HepG2 (cell line): ENCODE data around the gene PTTG1IP2. TPM values are rescaled to one million over a fixed set of nuclear protein-coding genes. Genes with fewer than 3 reads are reported as not detected.

Source experiments
- ATAC-seq: fragments of 200-7000 bp; cut with Tn5 transposase; 3 replicates; pipeline ENCODE4 v1.9.1; 2020; ENCODE audit warnings: mild to moderate bottlenecking, moderate library complexity
- BruUV-seq: library from RNA; stranded (reverse); fragments of 400-500 nt; replicated peaks from 2 replicates; lab custom pipeline; 2021; lab: Mats Ljungman, UMichigan
- CTCF ChIA-PET: fragments of 300-600 bp; formaldehyde crosslinking; extraction: SDS; loops from one replicate; lab custom pipeline; 2021; ENCODE audit warnings: low total read pairs, inconsistent platforms, low intra/inter-chr PET ratio; lab: Yijun Ruan, JAX
- POLR2A ChIA-PET: fragments of 350-600 bp; sonication (Branson Sonifier 250); formaldehyde crosslinking; loops from one replicate; lab custom pipeline; 2020; ENCODE audit warnings: antibody characterized with exemption, inconsistent platforms; lab: Yijun Ruan, JAX
- DNase-seq: peaks from one replicate; pipeline ENCODE4 v3.0.0-alpha.2; 2015; ENCODE audit warnings: low spot score
- FAIRE-seq: peaks from 3 replicates; lab custom pipeline; 2011; peaks lifted over from hg19 to GRCh38; lab: Jason Lieb, UNC
- H2AFZ ChIP-seq: one replicate; pipeline ENCODE4 v1.6.1; 2011; ENCODE audit warnings: low read length, inconsistent platforms
- H3K27ac ChIP-seq: fragments of 300-600 bp; 3 replicates; pipeline ENCODE4 v1.8.0; 2011; ENCODE audit warnings: mixed run types, mild to moderate bottlenecking, mixed read lengths, low read length, inconsistent platforms; ENCODE audit not compliant: insufficient read depth; ENCODE audit errors: extremely low read length
- H3K27me3 ChIP-seq, 2 experiments: fragments of 200-600 bp in 1 of 2; 2 replicates in 1 of 2; 3 replicates in 1 of 2; pipeline versions ENCODE4 v1.6.0 to v1.8.0; 2011; ENCODE audit warnings: low read length in 2 of 2, mild to moderate bottlenecking in 2 of 2, moderate library complexity in 2 of 2, inconsistent platforms in 1 of 2; ENCODE audit not compliant: insufficient read depth in 2 of 2, control insufficient read depth in 1 of 2
- H3K36me3 ChIP-seq, 2 experiments: fragments of 200-600 bp in 1 of 2; replicated peaks in 1 of 2; 2 replicates in 1 of 2; 3 replicates in 1 of 2; pipeline versions ENCODE4 v1.5.1 to v1.8.0; 2011; ENCODE audit warnings: low read length in 2 of 2, inconsistent platforms in 1 of 2; ENCODE audit not compliant: insufficient read depth in 2 of 2, control insufficient read depth in 1 of 2
- H3K4me1 ChIP-seq: 2 replicates; pipeline ENCODE4 v1.5.1; 2012; ENCODE audit warnings: low read length, inconsistent platforms; ENCODE audit not compliant: insufficient read depth
- H3K4me2 ChIP-seq: 2 replicates; pipeline ENCODE4 v1.6.0; 2011; ENCODE audit warnings: low read depth, low read length, inconsistent platforms
- H3K4me3 ChIP-seq, 3 experiments: fragments of 200-600 bp in 1 of 3; sonication (generic), shearing (Covaris generic) in 1 of 3; replicated peaks in 1 of 3; 2 replicates each; pipeline ENCODE4 v1.5.1; 2011 to 2016; ENCODE audit warnings: low read length in 3 of 3, inconsistent platforms in 2 of 3, low read depth in 2 of 3, mild to moderate bottlenecking in 2 of 3, control low read depth in 1 of 3, mixed read lengths in 1 of 3; ENCODE audit not compliant: insufficient read depth in 1 of 3
- H3K79me2 ChIP-seq: one replicate; pipeline ENCODE4 v1.6.1; 2011; ENCODE audit warnings: low read length, inconsistent platforms; ENCODE audit not compliant: insufficient read depth
- H3K9ac ChIP-seq: 2 replicates; pipeline ENCODE4 v1.6.0; 2011; ENCODE audit warnings: mild to moderate bottlenecking, low read depth, low read length, inconsistent platforms; ENCODE audit not compliant: insufficient read depth
- H3K9me3 ChIP-seq: 2 replicates; pipeline ENCODE4 v1.5.1; 2012; ENCODE audit warnings: mild to moderate bottlenecking, low read length
- H4K20me1 ChIP-seq: 2 replicates; pipeline ENCODE4 v1.6.0; 2011; ENCODE audit warnings: inconsistent platforms, mild to moderate bottlenecking, low read length, moderate library complexity; ENCODE audit not compliant: insufficient read depth
- ATAD3A ChIP-seq: sonication (generic); formaldehyde crosslinking; IDR thresholded peaks from 2 replicates; pipeline ENCODE4 v1.4.0; 2020; ENCODE audit warnings: missing genetic modification reagents
- IKZF4 ChIP-seq: sonication (generic); formaldehyde crosslinking; IDR thresholded peaks from 2 replicates; pipeline ENCODE4 v1.5.1; 2020; ENCODE audit warnings: borderline replicate concordance, mild to moderate bottlenecking, low read depth, missing genetic modification reagents; ENCODE audit errors: not compliant biosample characterization
- KAT8 ChIP-seq: IDR thresholded peaks from 2 replicates; pipeline ENCODE4 v1.6.1; 2016; ENCODE audit warnings: missing genetic modification reagents, missing compliant biosample characterization
- RFX1 ChIP-seq: fragments of 450-650 bp; IDR thresholded peaks from 2 replicates; pipeline ENCODE4 v1.6.1; 2017
- SALL2 ChIP-seq: sonication (generic); formaldehyde crosslinking; IDR thresholded peaks from 2 replicates; pipeline ENCODE4 v1.8.1; 2023; ENCODE audit warnings: mild to moderate bottlenecking, missing genetic modification reagents, inconsistent platforms
- SP1 ChIP-seq, 2 experiments: fragments of 450-650 bp in 1 of 2; sonication (generic) in 1 of 2; formaldehyde crosslinking in 1 of 2; IDR thresholded peaks; 2 replicates each; pipeline versions ENCODE4 v1.4.0 to v1.6.1; 2016 to 2020; ENCODE audit warnings: missing genetic modification reagents in 1 of 2
- ZBTB10 ChIP-seq: sonication (generic); formaldehyde crosslinking; IDR thresholded peaks from 2 replicates; pipeline ENCODE4 v1.4.0; 2020; ENCODE audit warnings: missing genetic modification reagents, borderline replicate concordance
- ZNF362 ChIP-seq: sonication (generic); formaldehyde crosslinking; IDR thresholded peaks from 2 replicates; pipeline ENCODE4 v1.4.0; 2020; ENCODE audit warnings: missing genetic modification reagents, mild to moderate bottlenecking, borderline replicate concordance
- ZNF691 ChIP-seq: sonication (generic); formaldehyde crosslinking; IDR thresholded peaks from 2 replicates; pipeline ENCODE4 v1.4.0; 2020; ENCODE audit warnings: missing genetic modification reagents, low read depth, mild to moderate bottlenecking, borderline replicate concordance
- ZNF775 ChIP-seq: sonication (generic); formaldehyde crosslinking; IDR thresholded peaks from 2 replicates; pipeline ENCODE4 v1.4.0; 2020; ENCODE audit warnings: missing genetic modification reagents, mild to moderate bottlenecking, moderate library complexity, borderline replicate concordance
- WGBS: methylation state at CpG from one replicate; pipeline ENCODE4 v1.1.6; 2017; ENCODE audit warnings: low lambda C conversion rate; 5-methylcytosine and 5-hydroxymethylcytosine counted together
- in situ Hi-C: cut with HindIII; loops from 2 replicates; pipeline ENCODE4 v1.10.0; 2017; ENCODE audit warnings: low pct_unique_long_range_greater_than_20kb; ENCODE audit not compliant: extremely low pct_ligation_motif_present
- intact Hi-C: fragments of 100-400 bp; cut with micrococcal nuclease; formaldehyde crosslinking; loops from one replicate; pipeline ENCODE4 v1.10.0; 2022; ENCODE audit not compliant: unreplicated experiment
- polyA plus RNA-seq, 8 experiments: library from polyadenylated mRNA; depleted of rRNA in 3 of 8; stranded (reverse) in 7 of 8; unstranded in 1 of 8; fragments of >200 nt; fragmentation: Illumina TruSeq in 4 of 8; extraction: Trizol in 4 of 8; gene quantifications; 2 replicates each; pipeline versions ENCODE4 v1.2.1 to v1.2.3, GENCODE V29; 2011 to 2016; ENCODE audit warnings: low read depth in 4 of 8, missing spikeins in 1 of 8, mixed read lengths in 1 of 8; ENCODE audit not compliant: insufficient read depth in 1 of 8
- total RNA-seq, 5 experiments: library from RNA; depleted of rRNA; stranded (reverse); fragments of >200 nt; fragmentation: Illumina TruSeq; extraction: Trizol; gene quantifications; 2 replicates each; pipeline ENCODE4 v1.2.3, GENCODE V29; 2016; ENCODE audit warnings: low read depth in 1 of 5
- TF ChIP-seq, protein P1 (sequence below): sonication (generic); formaldehyde crosslinking; IDR thresholded peaks from 2 replicates; pipeline ENCODE4 v1.5.1; 2020; ENCODE audit warnings: mild to moderate bottlenecking, missing genetic modification reagents, borderline replicate concordance

The PTTG1IP2 gene
- total and polyA plus RNA-seq, 2 of the 13 experiments (the other 11 are each of a cell fraction or from before 2014, with no cell fraction given), result not detected

- Histone ChIP-seq H3K4me3 (no peak overlapping the region), H2AFZ (no peak overlapping the region), H3K79me2 (no peaks in the 10 kb centered on the region), H4K20me1 (no peaks in the 10 kb centered on the region), H3K4me1 (no peaks in the 10 kb centered on the region), H3K27ac (no peak overlapping the region), H3K9me3 (no peaks in the 10 kb centered on the region), H3K4me2 (no peak overlapping the region), H3K36me3 (no peaks in the 10 kb centered on the region), H3K27me3 (no peaks in the 10 kb centered on the region), H3K9ac (no peak overlapping the region)
- TF ChIP-seq KAT8 (CRISPR knock-in tag) (no peak), ATAD3A (no peak)
- DNase-seq (no peak), ATAC-seq (no peak), FAIRE-seq (no peak)
- POLR2A ChIA-PET, result no interaction called here
- in situ Hi-C loops (no loop called here), intact Hi-C loops (no loop called here)
- WGBS, result 30% methylated on average over 7 of the region's 7 CpGs
- CTCF ChIA-PET, result no interaction called here
- no TSS peak for BruUV-seq
Measured at GRCh38 chr7:90532231-90532929, 62.9 kb downstream of the PTTG1IP2 start.

DNA sequence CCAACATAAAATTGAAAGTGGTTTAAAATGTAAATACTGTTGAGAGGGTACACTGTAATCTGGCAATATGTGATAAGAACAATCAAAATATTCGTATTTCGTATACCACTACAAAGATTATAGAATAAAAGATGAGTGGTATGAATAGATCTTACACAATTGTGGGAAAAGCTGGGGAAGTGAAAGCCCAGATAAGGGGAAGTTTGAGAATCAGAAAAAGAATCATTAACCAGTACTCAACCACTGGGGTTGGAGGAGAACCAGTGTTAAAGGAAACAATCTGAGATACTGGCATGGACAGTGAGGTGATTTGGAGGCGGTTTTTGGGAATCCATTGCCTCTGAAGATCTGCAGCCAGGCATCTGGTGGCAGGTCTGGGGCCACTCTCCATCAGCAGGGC lies 67.0 kb downstream of the PTTG1IP2 start:
- no peak overlapping the region for H3K27ac ChIP-seq
- TF ChIP-seq IKZF4 (CRISPR knock-in tag) (no peak), ZNF775 (CRISPR knock-in tag) (no peak), SALL2 (CRISPR knock-in tag) (no peak), ZNF691 (CRISPR knock-in tag) (no peak), RFX1 (no peak), ZBTB10 (CRISPR knock-in tag) (no peak), SP1 (IDR thresholded peaks at IDR 0.05) (no peak), SP1 (CRISPR knock-in tag; IDR thresholded peaks at IDR 0.05) (no peak), ZNF362 (CRISPR knock-in tag) (no peak)
- TF ChIP-seq, protein P1, sequence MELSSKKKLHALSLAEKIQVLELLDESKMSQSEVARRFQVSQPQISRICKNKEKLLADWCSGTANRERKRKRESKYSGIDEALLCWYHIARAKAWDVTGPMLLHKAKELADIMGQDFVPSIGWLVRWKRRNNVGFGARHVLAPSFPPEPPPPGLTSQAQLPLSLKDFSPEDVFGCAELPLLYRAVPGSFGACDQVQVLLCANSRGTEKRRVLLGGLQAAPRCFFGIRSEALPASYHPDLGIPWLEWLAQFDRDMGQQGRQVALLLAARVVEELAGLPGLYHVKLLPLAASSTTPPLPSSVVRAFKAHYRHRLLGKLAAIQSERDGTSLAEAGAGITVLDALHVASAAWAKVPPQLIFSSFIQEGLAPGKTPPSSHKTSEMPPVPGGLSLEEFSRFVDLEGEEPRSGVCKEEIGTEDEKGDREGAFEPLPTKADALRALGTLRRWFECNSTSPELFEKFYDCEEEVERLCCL (CRISPR knock-in tag), result no peak

More for the DNA sequence above, 67.0 kb downstream of the PTTG1IP2 start:
- CTCF ChIA-PET, result no interaction called here
- no peaks in the 10 kb centered on the region for H3K79me2 ChIP-seq
- H2AFZ ChIP-seq, result no peak overlapping the region
- BruUV-seq, result no TSS peak
- H3K27me3 ChIP-seq, result no peaks in the 10 kb centered on the region
- H3K4me2 ChIP-seq, result no peak overlapping the region
- FAIRE-seq, result no peak
- no peak for DNase-seq
- intact Hi-C loops, result no loop called here
- H3K9ac ChIP-seq, result no peak overlapping the region
- POLR2A ChIA-PET, result no interaction called here
- in situ Hi-C loops, result no loop called here
- H3K4me1 ChIP-seq, result no peaks in the 10 kb centered on the region
- ATAC-seq, result no peak
- no peak overlapping the region for H3K4me3 ChIP-seq
- no peaks in the 10 kb centered on the region for H4K20me1 ChIP-seq
- 31% methylated on average over 3 of the region's 3 CpGs for WGBS
- no peaks in the 10 kb centered on the region for H3K36me3 ChIP-seq
- H3K9me3 ChIP-seq, result no peaks in the 10 kb centered on the region
